A673 (cell line): ENCODE results near the gene DAD1.

Experiments
- CTCF ChIP-seq: fragments of 300-800, 200-600 bp; sonication (generic); conservative IDR thresholded peaks from 2 replicates; pipeline ENCODE4 v1.5.1; 2017; ENCODE audit warnings: low read depth, mild to moderate bottlenecking, antibody characterized with exemption, low read length, moderate library complexity, mixed read lengths
- EZH2 ChIP-seq: fragments of 200-600 bp; sonication (generic); IDR thresholded peaks from 2 replicates; pipeline ENCODE4 v1.6.1; 2017; ENCODE audit warnings: borderline replicate concordance, low read depth, mild to moderate bottlenecking, mixed read lengths, antibody characterized with exemption, low read length; ENCODE audit not compliant: poor library complexity, severe bottlenecking

DNA sequence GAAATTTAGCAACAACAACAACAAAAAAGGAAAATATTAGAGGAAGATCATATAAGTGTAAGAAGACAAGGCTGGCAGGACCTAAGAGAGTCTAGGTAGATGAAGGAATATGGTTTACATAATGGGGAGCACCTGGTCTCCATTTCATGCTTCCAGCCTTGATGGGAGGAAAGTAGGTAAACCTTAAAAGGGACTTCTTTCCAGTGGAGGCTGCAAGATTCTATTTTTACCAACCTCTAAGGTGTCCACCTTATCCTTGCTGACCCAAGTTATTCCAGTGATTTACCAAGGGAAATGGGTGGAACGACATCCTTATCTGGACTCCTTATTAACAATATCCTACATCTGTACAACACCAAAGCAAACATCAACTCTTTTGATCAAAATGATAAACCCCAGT, 30.0 kb downstream of the DAD1 start:
- TF ChIP-seq CTCF, result no peak
- no peak for TF ChIP-seq EZH2
